Thoracic aorta (tissue), 2 donors: ENCODE data around the gene KRT3. TPM values are rescaled to one million over a fixed set of nuclear protein-coding genes. Genes with fewer than 3 reads are reported as not detected.

ENCODE experiments used
- ATAC-seq: fragments of 150-250 bp; one replicate; pipeline ENCODE4 v1.8.0; 2017; ENCODE audit warnings: low read depth; ENCODE audit not compliant: insufficient number of reproducible peaks, low FRiP score
- DNase-seq: peaks from one replicate; pipeline ENCODE4 v3.0.0-alpha.2; 2020; ENCODE audit warnings: low spot score
- H3K27ac ChIP-seq, 2 donors: fragments of 200-600 bp; sonication (generic); 1 replicate in 1 of 2; 2 replicates in 1 of 2; pipeline ENCODE4 v1.5.1; 2016; ENCODE audit warnings: mild to moderate bottlenecking in 2 of 2, moderate library complexity in 2 of 2
- H3K27me3 ChIP-seq: fragments of 200-600 bp; sonication (generic); replicated peaks from 2 replicates; pipeline ENCODE4 v1.6.0; 2016; ENCODE audit warnings: mild to moderate bottlenecking; ENCODE audit not compliant: insufficient read depth
- H3K36me3 ChIP-seq: fragments of 200-600 bp; sonication (generic); one replicate; pipeline ENCODE4 v1.5.1; 2016
- H3K4me1 ChIP-seq, 2 donors: fragments of 200-600 bp; sonication (generic); 1 replicate in 1 of 2; 2 replicates in 1 of 2; pipeline versions ENCODE4 v1.5.1 to v1.6.0; 2016; ENCODE audit warnings: low read depth in 2 of 2, mild to moderate bottlenecking in 1 of 2; ENCODE audit not compliant: control insufficient read depth in 1 of 2
- H3K4me3 ChIP-seq: fragments of 200-600 bp; sonication (generic); 2 replicates; pipeline ENCODE4 v1.5.1; 2016; ENCODE audit warnings: mild to moderate bottlenecking
- H3K9me3 ChIP-seq: fragments of 200-600 bp; sonication (generic); 2 replicates; pipeline ENCODE4 v1.5.1; 2016
- CTCF ChIP-seq: fragments of 200-600 bp; sonication (generic); IDR thresholded peaks from one replicate; pipeline ENCODE4 v1.5.1; 2019; ENCODE audit warnings: antibody characterized with exemption
- total RNA-seq, 2 donors: library from RNA; depleted of rRNA; stranded (reverse); fragments of >200 nt; gene quantifications; one replicate each; pipeline versions ENCODE4 v1.1.0 to v1.2.3, GENCODE V29; 2016

The KRT3 gene
- total RNA-seq, 2 donors from 2014 or later: not detected

GRCh38 chr12:52742822-52743457, 53.0 kb downstream of the KRT3 start:
- ATAC-seq (no peak), DNase-seq (no peak)
- no peaks in the 10 kb centered on the region for H3K36me3 ChIP-seq
- no peaks in the 10 kb centered on the region for H3K27me3 ChIP-seq
- no peaks in the 10 kb centered on the region for H3K4me1 ChIP-seq
- H3K9me3 ChIP-seq: no peaks in the 10 kb centered on the region
- H3K4me3 ChIP-seq: no peak overlapping the region
- no peak overlapping the region for H3K27ac ChIP-seq
- TF ChIP-seq CTCF: no peak

GRCh38 chr12:52742196-52742580, 53.7 kb downstream of the KRT3 start:
- H3K9me3 ChIP-seq: no peaks in the 10 kb centered on the region
- H3K36me3 ChIP-seq: no peaks in the 10 kb centered on the region
- no peaks in the 10 kb centered on the region for H3K27me3 ChIP-seq
- TF ChIP-seq CTCF: no peak
- H3K27ac ChIP-seq: no peak overlapping the region
- ATAC-seq (no peak), DNase-seq (no peak)
- H3K4me3 ChIP-seq: no peak overlapping the region
- H3K4me1 ChIP-seq: no peaks in the 10 kb centered on the region

GRCh38 chr12:52741375-52742195, 54.3 kb downstream of the KRT3 start:
- H3K27ac ChIP-seq: no peak overlapping the region
- no peaks in the 10 kb centered on the region for H3K27me3 ChIP-seq
- no peaks in the 10 kb centered on the region for H3K4me1 ChIP-seq
- no peak overlapping the region for H3K4me3 ChIP-seq
- ATAC-seq (no peak), DNase-seq (no peak)
- no peak for TF ChIP-seq CTCF
- no peaks in the 10 kb centered on the region for H3K9me3 ChIP-seq
- H3K36me3 ChIP-seq: no peaks in the 10 kb centered on the region

DNA sequence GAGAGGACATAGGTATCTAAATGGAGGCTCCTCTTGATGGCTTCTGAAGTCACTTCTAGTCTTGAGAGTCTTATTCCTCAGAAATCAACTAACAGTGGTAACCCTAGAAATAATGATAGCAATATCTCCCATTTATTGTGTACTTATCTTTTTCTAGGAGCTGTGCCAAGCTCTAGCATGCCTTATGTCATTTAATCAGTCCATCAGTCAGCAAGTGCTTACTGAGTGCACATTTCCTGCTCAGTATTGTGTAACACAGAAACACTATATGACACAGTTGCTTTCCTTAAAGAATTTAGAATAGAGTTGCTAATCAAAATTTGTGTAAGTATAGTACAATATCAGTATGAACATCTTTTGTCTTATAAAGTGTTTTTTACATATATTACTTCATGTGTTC, 55.3 kb downstream of the KRT3 start:
- H3K4me3 ChIP-seq: no peak overlapping the region
- no peak overlapping the region for H3K27ac ChIP-seq
- H3K9me3 ChIP-seq: no peaks in the 10 kb centered on the region
- ATAC-seq (no peak), DNase-seq (no peak)
- no peak for TF ChIP-seq CTCF
- no peaks in the 10 kb centered on the region for H3K4me1 ChIP-seq
- no peaks in the 10 kb centered on the region for H3K36me3 ChIP-seq
- H3K27me3 ChIP-seq: no peaks in the 10 kb centered on the region

DNA sequence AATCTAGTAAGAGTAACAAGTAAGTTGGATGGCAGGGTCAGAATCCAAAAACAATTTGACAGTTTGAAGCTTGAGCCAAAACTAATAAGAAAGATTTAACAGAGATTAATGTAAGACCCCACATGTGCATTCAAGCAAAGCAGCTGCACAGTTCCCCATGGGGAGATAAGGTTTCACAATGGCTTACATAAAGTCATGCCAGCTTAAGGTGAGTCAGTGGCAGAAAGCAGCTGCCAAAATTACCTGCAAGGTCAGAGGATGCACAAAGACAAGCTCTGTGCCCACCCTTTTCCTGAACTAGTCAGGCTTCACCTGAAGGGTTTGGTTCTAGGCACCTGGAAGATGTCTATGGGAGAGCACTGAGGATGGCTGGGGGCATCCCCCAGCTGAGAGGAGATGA, 56.0 kb downstream of the KRT3 start:
- H3K36me3 ChIP-seq: no peaks in the 10 kb centered on the region
- TF ChIP-seq CTCF: no peak
- H3K4me1 ChIP-seq: no peaks in the 10 kb centered on the region
- no peak for ATAC-seq
- DNase-seq: no peak
- H3K27ac ChIP-seq: no peak overlapping the region
- H3K4me3 ChIP-seq: no peak overlapping the region
- no peaks in the 10 kb centered on the region for H3K27me3 ChIP-seq
- H3K9me3 ChIP-seq: no peaks in the 10 kb centered on the region

Other genes with a start within 250 kb of the KRT3 start
- gene KRT71, start 243.0 kb downstream of the KRT3 start, total RNA-seq: not detected
- not detected for gene KRT74, start 222.3 kb downstream of the KRT3 start, total RNA-seq
- not detected for gene KRT72, start 194.7 kb downstream of the KRT3 start, total RNA-seq
- gene KRT73, start 177.6 kb downstream of the KRT3 start, total RNA-seq: not detected
- 1 to 10 TPM in 1 of 2 donors, not detected in 1; 1.4 TPM for gene KRT2, start 143.9 kb downstream of the KRT3 start, total RNA-seq
- 1 to 10 TPM in 1 of 2 donors, not detected in 1; 3.5 TPM for gene KRT1, start 115.7 kb downstream of the KRT3 start, total RNA-seq
- gene KRT77, start 92.6 kb downstream of the KRT3 start, total RNA-seq: under 1 TPM in 1 of 2 donors, not detected in 1; 0.41 TPM
- not detected for gene KRT76, start 18.8 kb downstream of the KRT3 start, total RNA-seq
- gene KRT4, start 18.0 kb upstream of the KRT3 start, total RNA-seq: not detected
- not detected for gene KRT79, start 38.2 kb upstream of the KRT3 start, total RNA-seq
- not detected for gene KRT78, start 52.9 kb upstream of the KRT3 start, total RNA-seq
- gene KRT8, start 109.0 kb upstream of the KRT3 start, total RNA-seq: 100 to 1,000 TPM; 130 to 175 TPM
- gene KRT18, start 153.0 kb upstream of the KRT3 start, total RNA-seq: 10 to 100 TPM; 21.5 to 38.3 TPM
- gene EIF4B, start 210.3 kb upstream of the KRT3 start, total RNA-seq: 100 to 1,000 TPM; 279 to 338 TPM